Endothelial cell of umbilical vein (primary cell): ENCODE results near the gene MAML3. TPM values are rescaled to one million over a fixed set of nuclear protein-coding genes. Genes with fewer than 3 reads are reported as not detected.

ENCODE experiments used
- BruUV-seq: library from RNA; stranded (reverse); fragments of 400-500 nt; replicated peaks from 2 replicates; lab custom pipeline; 2021; lab: Mats Ljungman, UMichigan
- CTCF ChIA-PET: fragments of 300-600, 350-600 bp; sonication (Branson Sonifier 250); formaldehyde crosslinking; loops from one replicate; lab custom pipeline; 2021; ENCODE audit warnings: antibody characterized with exemption, inconsistent platforms; lab: Charles Lee
- POLR2A ChIA-PET: fragments of 300-600, 350-600 bp; sonication (Branson Sonifier 250); formaldehyde crosslinking; loops from one replicate; lab custom pipeline; 2021; ENCODE audit warnings: antibody characterized with exemption, inconsistent platforms; lab: Charles Lee
- DNase-seq: peaks from one replicate; pipeline ENCODE4 v3.0.0-alpha.2; 2011; ENCODE audit warnings: low read depth, low spot score
- FAIRE-seq: peaks from 2 replicates; lab custom pipeline; 2011; peaks lifted over from hg19 to GRCh38; lab: Jason Lieb, UNC
- H2AFZ ChIP-seq: 2 replicates; pipeline ENCODE4 v1.6.0; 2012; ENCODE audit warnings: low read depth, low read length, control low read depth, inconsistent platforms
- H3K27ac ChIP-seq: 2 replicates; pipeline ENCODE4 v1.5.1; 2011; ENCODE audit warnings: low read depth, mild to moderate bottlenecking, control low read depth, low read length, moderate library complexity; ENCODE audit not compliant: insufficient read depth
- H3K27me3 ChIP-seq, 2 experiments: 2 replicates each; pipeline versions ENCODE4 v1.6.0 to v1.6.1; 2011; ENCODE audit warnings: low read length in 2 of 2, mixed read lengths in 1 of 2; ENCODE audit not compliant: control insufficient read depth in 2 of 2, insufficient read depth in 2 of 2
- H3K36me3 ChIP-seq, 2 experiments: 2 replicates in 1 of 2; 3 replicates in 1 of 2; pipeline ENCODE4 v1.5.1; 2011; ENCODE audit warnings: low read length in 2 of 2, mild to moderate bottlenecking in 1 of 2, moderate library complexity in 1 of 2; ENCODE audit not compliant: control insufficient read depth in 2 of 2, insufficient read depth in 2 of 2; ENCODE audit errors: extremely low read depth in 1 of 2
- H3K4me1 ChIP-seq: 3 replicates; pipeline ENCODE4 v1.5.1; 2011; ENCODE audit warnings: mild to moderate bottlenecking, low read length; ENCODE audit not compliant: control insufficient read depth, insufficient read depth; ENCODE audit errors: extremely low read depth
- H3K4me2 ChIP-seq: 2 replicates; pipeline ENCODE4 v1.6.1; 2011; ENCODE audit warnings: low read length, control low read depth, mixed read lengths; ENCODE audit not compliant: insufficient read depth
- H3K4me3 ChIP-seq, 3 experiments: fragments of 200-600 bp in 1 of 3; sonication (generic), shearing (Covaris generic) in 1 of 3; replicated peaks in 1 of 3; 2 replicates each; pipeline ENCODE4 v1.5.1; 2011 to 2016; ENCODE audit warnings: control low read depth in 3 of 3, low read length in 3 of 3, mild to moderate bottlenecking in 2 of 3, inconsistent platforms in 1 of 3, low read depth in 1 of 3, moderate library complexity in 1 of 3; ENCODE audit not compliant: insufficient read depth in 1 of 3
- H3K79me2 ChIP-seq: 2 replicates; pipeline ENCODE4 v1.6.0; 2012; ENCODE audit warnings: low read length, inconsistent platforms; ENCODE audit not compliant: control insufficient read depth, insufficient read depth
- H3K9ac ChIP-seq: replicated peaks from 2 replicates; pipeline ENCODE3; 2011; ENCODE audit warnings: low read length, control low read depth; ENCODE audit not compliant: insufficient read depth; ENCODE audit errors: extremely low read depth
- H3K9me1 ChIP-seq: replicated peaks from 3 replicates; pipeline ENCODE4 v1.6.0; 2011; ENCODE audit warnings: mild to moderate bottlenecking, low read length; ENCODE audit not compliant: control insufficient read depth, insufficient read depth; ENCODE audit errors: extremely low read depth
- H3K9me3 ChIP-seq: replicated peaks from 2 replicates; pipeline ENCODE4 v1.5.1; 2012; ENCODE audit warnings: low read length, inconsistent platforms; ENCODE audit not compliant: control insufficient read depth, insufficient read depth
- H4K20me1 ChIP-seq: replicated peaks from 2 replicates; pipeline ENCODE3; 2011; ENCODE audit warnings: mild to moderate bottlenecking, low read length; ENCODE audit not compliant: control insufficient read depth, insufficient read depth; ENCODE audit errors: extremely low read depth
- EZH2 ChIP-seq: IDR thresholded peaks from 2 replicates; pipeline ENCODE4 v1.6.1; 2012; ENCODE audit warnings: borderline replicate concordance, low read depth, mild to moderate bottlenecking, moderate library complexity, low read length, inconsistent platforms; ENCODE audit not compliant: severe bottlenecking
- FOS ChIP-seq: IDR thresholded peaks from 2 replicates; pipeline ENCODE4 v1.6.1; 2011; ENCODE audit warnings: mild to moderate bottlenecking, low read length, moderate library complexity, borderline replicate concordance; ENCODE audit not compliant: insufficient read depth
- JUN ChIP-seq: IDR thresholded peaks from 2 replicates; pipeline ENCODE4 v1.6.1; 2011; ENCODE audit warnings: borderline replicate concordance, low read depth; ENCODE audit not compliant: insufficient read length, insufficient read depth
- MYC ChIP-seq: IDR thresholded peaks from one replicate; pipeline ENCODE4 v1.6.1; 2011; ENCODE audit warnings: mild to moderate bottlenecking, low read depth, low read length
- POLR2AphosphoS5 ChIP-seq: IDR thresholded peaks from 2 replicates; pipeline ENCODE4 v1.6.1; 2012; ENCODE audit warnings: low read depth, mild to moderate bottlenecking, control low read depth, low read length, moderate library complexity; ENCODE audit not compliant: insufficient read depth
- dilution Hi-C: fragments of 300-500 bp; cut with MboI; formaldehyde crosslinking; loops from one replicate; pipeline ENCODE4 v1.15.0; 2019; ENCODE audit warnings: low sequenced_read_pairs; ENCODE audit not compliant: extremely low pct_ligation_motif_present
- intact Hi-C: fragments of 100-400 bp; cut with micrococcal nuclease; formaldehyde crosslinking; loops from one replicate; pipeline ENCODE4 v1.10.0; 2022
- polyA plus RNA-seq, 4 experiments: library from polyadenylated mRNA; depleted of rRNA in 3 of 4; stranded (reverse) in 3 of 4; unstranded in 1 of 4; fragments of >200 nt; gene quantifications; 2 replicates each; pipeline versions ENCODE4 v1.2.1 to v1.2.3, GENCODE V29; 2011 to 2012; ENCODE audit warnings: missing spikeins in 1 of 4
- total RNA-seq: library from RNA; stranded (reverse); gene quantifications from 2 replicates; pipeline ENCODE4 v1.2.3, GENCODE V29; 2021

Gene MAML3
- total and polyA plus RNA-seq, 2 donors (not counting 3 experiments of a cell fraction or from before 2014, with no cell fraction given): 14.0 to 20.3 TPM

- no peaks in the 10 kb centered on the region for H3K9me3 ChIP-seq
- ChIA-PET POLR2A (no interaction called here), CTCF (interaction anchor here (1.1 to 1.7 kb wide), 3 partner anchors 12 to 30 kb away, joined by 3 to 5 read pairs (median 4); no protein-coding TSS in a partner anchor)
- peaks cover 7% of the 10 kb centered on the region for H3K79me2 ChIP-seq
- dilution Hi-C loops: no loop called here
- no peak overlapping the region for H2AFZ ChIP-seq
- H3K9me1 ChIP-seq: no peaks in the 10 kb centered on the region
- no peaks in the 10 kb centered on the region for H3K36me3 ChIP-seq
- TF ChIP-seq FOS (no peak), MYC (no peak), EZH2 (no peak)
- H3K4me3 ChIP-seq: no peak overlapping the region
- no peak overlapping the region for H3K27ac ChIP-seq
- no peak overlapping the region for H3K9ac ChIP-seq
- no peaks in the 10 kb centered on the region for H4K20me1 ChIP-seq
- H3K4me1 ChIP-seq: peaks cover 22% of the 10 kb centered on the region
- FAIRE-seq (no peak), DNase-seq (no peak)
- no TSS peak for BruUV-seq
- H3K4me2 ChIP-seq: no peak overlapping the region
- intact Hi-C loops: loop anchor here (2.0 kb wide), 1 partner anchor 16 kb away; no protein-coding TSS in a partner anchor
- no peaks in the 10 kb centered on the region for H3K27me3 ChIP-seq
Measured at GRCh38 chr4:140082391-140082755, 71.6 kb downstream of the MAML3 start.

DNA sequence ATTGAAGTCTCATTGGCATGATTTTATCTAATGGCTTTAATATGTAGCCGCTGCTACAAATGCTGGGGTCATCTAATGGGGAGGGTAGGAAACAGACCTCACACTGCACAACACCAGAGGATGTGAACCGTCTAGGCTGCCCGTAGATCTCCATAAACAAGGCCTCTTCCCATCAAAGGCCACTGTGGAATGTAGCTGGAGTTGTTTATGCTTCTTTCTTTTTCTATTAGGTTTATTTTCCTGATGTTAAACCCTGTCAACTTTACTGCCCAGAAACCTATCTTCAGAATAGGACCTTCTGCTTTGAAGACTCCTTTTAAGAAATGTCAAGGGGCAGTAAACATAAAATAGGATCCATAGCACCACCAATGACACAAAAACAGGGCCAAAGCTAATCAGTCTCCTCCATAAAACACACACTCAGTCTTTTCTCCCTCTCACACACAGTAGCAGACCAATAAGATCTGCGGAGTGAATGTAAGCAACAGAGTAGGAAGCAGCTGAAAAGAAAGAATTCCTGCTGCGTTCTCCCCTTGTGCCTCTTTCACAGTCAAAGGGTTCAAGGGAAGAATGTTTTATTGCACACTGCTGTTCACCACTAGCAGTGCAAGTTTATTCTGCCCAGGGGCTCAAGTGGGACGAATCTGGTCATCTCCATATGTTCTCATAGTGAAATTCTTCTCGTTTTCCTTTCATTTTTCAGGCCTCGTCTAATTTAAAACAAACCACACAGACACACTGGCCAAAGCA is 72.2 kb downstream of the MAML3 start:
- Histone ChIP-seq H4K20me1 (no peaks in the 10 kb centered on the region), H3K9me1 (no peaks in the 10 kb centered on the region), H3K27ac (no peak overlapping the region), H3K27me3 (no peaks in the 10 kb centered on the region), H3K9ac (no peak overlapping the region), H2AFZ (no peak overlapping the region), H3K9me3 (no peaks in the 10 kb centered on the region), H3K4me2 (no peak overlapping the region), H3K36me3 (no peaks in the 10 kb centered on the region), H3K4me3 (no peak overlapping the region), H3K79me2 (peaks cover 7% of the 10 kb centered on the region), H3K4me1 (peaks cover 22% of the 10 kb centered on the region)
- dilution Hi-C loops: no loop called here
- ChIA-PET POLR2A (no interaction called here), CTCF (interaction anchor here (1.0 to 1.7 kb wide), 5 partner anchors 12 to 347 kb away, joined by 3 to 5 read pairs (median 4); no protein-coding TSS in a partner anchor)
- FAIRE-seq: no peak
- peak; percentile 62 for DNase-seq
- no TSS peak for BruUV-seq
- intact Hi-C loops: loop anchor here (2.0 kb wide), 1 partner anchor 15 kb away; no protein-coding TSS in a partner anchor
- TF ChIP-seq POLR2AphosphoS5 (no peak), JUN (no peak)
